H1 (cell line): ENCODE measurements around the gene TPM1. TPM values are rescaled to one million over a fixed set of nuclear protein-coding genes. Genes with fewer than 3 reads are reported as not detected.

ENCODE experiments used
- CTCF ChIA-PET: fragments of 300-600 bp; sonication (Branson Sonifier 250); formaldehyde crosslinking; loops from one replicate; lab custom pipeline; 2021; ENCODE audit not compliant: partially characterized antibody; lab: Charles Lee
- POLR2A ChIA-PET: fragments of 300-600 bp; sonication (Branson Sonifier 250); formaldehyde crosslinking; loops from one replicate; lab custom pipeline; 2021; ENCODE audit warnings: inconsistent platforms; ENCODE audit not compliant: partially characterized antibody; lab: Charles Lee
- DNase-seq, 2 experiments: peaks; one replicate each; pipeline versions ENCODE4 v3.0.0 to v3.0.0-alpha.2; 2010 to 2022; ENCODE audit warnings: low spot score in 2 of 2, low read depth in 1 of 2, mixed read lengths in 1 of 2
- FAIRE-seq: peaks from 2 replicates; lab custom pipeline; 2011; peaks lifted over from hg19 to GRCh38; lab: Jason Lieb, UNC
- H2AFZ ChIP-seq: 2 replicates; pipeline ENCODE4 v1.8.1; 2012; ENCODE audit warnings: low read length, inconsistent platforms
- H2AK5ac ChIP-seq: 2 replicates; pipeline ENCODE4 v1.6.1; 2013; ENCODE audit warnings: low read depth, low read length
- H2BK120ac ChIP-seq: replicated peaks from 2 replicates; pipeline ENCODE3; 2013; ENCODE audit warnings: low read depth, low read length, inconsistent platforms
- H2BK12ac ChIP-seq: 2 replicates; pipeline ENCODE4 v1.6.1; 2013; ENCODE audit warnings: low read depth, low read length
- H2BK15ac ChIP-seq: 2 replicates; pipeline ENCODE4 v1.6.1; 2013; ENCODE audit warnings: low read length
- H2BK20ac ChIP-seq: 2 replicates; pipeline ENCODE4 v1.6.1; 2013; ENCODE audit warnings: low read length
- H2BK5ac ChIP-seq: 2 replicates; pipeline ENCODE4 v1.6.1; 2013; ENCODE audit warnings: low read depth, low read length
- H3K14ac ChIP-seq: 2 replicates; pipeline ENCODE4 v1.6.1; 2013; ENCODE audit warnings: inconsistent platforms; ENCODE audit not compliant: insufficient read length
- H3K18ac ChIP-seq: 2 replicates; pipeline ENCODE4 v1.6.1; 2013; ENCODE audit warnings: low read length; ENCODE audit errors: extremely low read depth
- H3K23ac ChIP-seq: 2 replicates; pipeline ENCODE4 v1.6.1; 2013; ENCODE audit warnings: inconsistent platforms; ENCODE audit not compliant: insufficient read length
- H3K23me2 ChIP-seq: 2 replicates; pipeline ENCODE4 v1.6.1; 2013; ENCODE audit warnings: low read depth, low read length
- H3K27ac ChIP-seq: 2 replicates; pipeline ENCODE4 v1.6.1; 2011; ENCODE audit warnings: low read depth, low read length, inconsistent platforms
- H3K27me3 ChIP-seq, 4 experiments: replicated peaks in 1 of 4; 1 replicate in 1 of 4; 2 replicates in 3 of 4; pipeline versions ENCODE4 v1.6.1 to v1.8.1; 2011 to 2013; ENCODE audit warnings: low read length in 3 of 4, mild to moderate bottlenecking in 3 of 4, inconsistent platforms in 2 of 4, mixed read lengths in 2 of 4, moderate library complexity in 1 of 4; ENCODE audit not compliant: control insufficient read depth in 3 of 4, insufficient read depth in 3 of 4; ENCODE audit errors: extremely low read depth in 1 of 4
- H3K36me3 ChIP-seq, 4 experiments: 2 replicates each; pipeline versions ENCODE4 v1.6.1 to v1.8.1; 2011 to 2013; ENCODE audit warnings: mild to moderate bottlenecking in 4 of 4, low read length in 3 of 4, moderate library complexity in 2 of 4, control low read depth in 1 of 4, inconsistent platforms in 1 of 4; ENCODE audit not compliant: insufficient read depth in 4 of 4, control insufficient read depth in 2 of 4
- H3K4ac ChIP-seq: replicated peaks from 2 replicates; pipeline ENCODE3; 2013; ENCODE audit warnings: low read length, low read depth, mixed read lengths, inconsistent platforms; ENCODE audit not compliant: insufficient read length
- H3K4me1 ChIP-seq, 4 experiments: replicated peaks in 1 of 4; 1 replicate in 1 of 4; 2 replicates in 3 of 4; pipeline versions ENCODE4 v1.6.1 to v1.8.1; 2011 to 2013; ENCODE audit warnings: low read length in 3 of 4, inconsistent platforms in 2 of 4, mixed read lengths in 1 of 4; ENCODE audit not compliant: insufficient read depth in 4 of 4, control insufficient read depth in 3 of 4
- H3K4me2 ChIP-seq, 2 experiments: 2 replicates each; pipeline versions ENCODE4 v1.6.1 to v1.8.1; 2011 to 2013; ENCODE audit warnings: low read depth in 2 of 2, low read length in 2 of 2, control low read depth in 1 of 2, inconsistent platforms in 1 of 2, mild to moderate bottlenecking in 1 of 2; ENCODE audit not compliant: insufficient read depth in 1 of 2
- H3K4me3 ChIP-seq, 4 experiments: fragments of 200-600, 300-600 bp in 1 of 4; sonication (generic), shearing (Covaris generic), sonication (Bioruptor Twin) in 1 of 4; 2 replicates each; pipeline versions ENCODE4 v1.5.1 to v1.8.1; 2011 to 2016; ENCODE audit warnings: low read length in 4 of 4, low read depth in 3 of 4, control low read depth in 2 of 4, inconsistent platforms in 2 of 4, mild to moderate bottlenecking in 2 of 4, mixed read lengths in 1 of 4, moderate library complexity in 1 of 4; ENCODE audit not compliant: insufficient read depth in 2 of 4; ENCODE audit errors: extremely low read depth in 1 of 4
- H3K56ac ChIP-seq: replicated peaks from 2 replicates; pipeline ENCODE3; 2013; ENCODE audit warnings: low read depth, mild to moderate bottlenecking, mixed read lengths, low read length, inconsistent platforms; ENCODE audit not compliant: insufficient read length
- H3K79me1 ChIP-seq: 2 replicates; pipeline ENCODE4 v1.6.1; 2013; ENCODE audit warnings: low read depth, low read length, control low read depth
- H3K79me2 ChIP-seq, 2 experiments: 2 replicates each; pipeline versions ENCODE4 v1.6.1 to v1.8.1; 2012 to 2013; ENCODE audit warnings: low read length in 2 of 2, mild to moderate bottlenecking in 2 of 2, inconsistent platforms in 1 of 2; ENCODE audit not compliant: insufficient read depth in 2 of 2, control insufficient read depth in 1 of 2
- H3K9ac ChIP-seq, 4 experiments: replicated peaks in 1 of 4; 1 replicate in 1 of 4; 2 replicates in 3 of 4; pipeline versions ENCODE4 v1.6.1 to v1.8.1; 2011 to 2013; ENCODE audit warnings: low read depth in 3 of 4, low read length in 3 of 4, control low read depth in 2 of 4, mild to moderate bottlenecking in 2 of 4, moderate library complexity in 2 of 4, inconsistent platforms in 1 of 4; ENCODE audit errors: extremely low read depth in 1 of 4
- H3K9me3 ChIP-seq, 2 experiments: 2 replicates each; pipeline versions ENCODE4 v1.6.1 to v1.8.1; 2012 to 2013; ENCODE audit warnings: mild to moderate bottlenecking in 2 of 2, moderate library complexity in 2 of 2, control low read depth in 1 of 2, inconsistent platforms in 1 of 2, low read depth in 1 of 2, low read length in 1 of 2, mixed read lengths in 1 of 2; ENCODE audit not compliant: insufficient read depth in 2 of 2
- H4K20me1 ChIP-seq, 2 experiments: replicated peaks in 1 of 2; 2 replicates each; pipeline versions ENCODE3 to v1.8.1; 2011 to 2013; ENCODE audit warnings: inconsistent platforms in 2 of 2, low read length in 2 of 2, mild to moderate bottlenecking in 1 of 2; ENCODE audit not compliant: insufficient read depth in 2 of 2, control insufficient read depth in 1 of 2
- H4K5ac ChIP-seq: 2 replicates; pipeline ENCODE4 v1.6.1; 2013; ENCODE audit warnings: low read length, low read depth, mixed read lengths, inconsistent platforms; ENCODE audit not compliant: insufficient read length
- H4K8ac ChIP-seq: 2 replicates; pipeline ENCODE4 v1.8.0; 2013; ENCODE audit warnings: mild to moderate bottlenecking, moderate library complexity, low read length, inconsistent platforms; ENCODE audit not compliant: insufficient read depth; ENCODE audit errors: extremely low read depth
- H4K91ac ChIP-seq: replicated peaks from 2 replicates; pipeline ENCODE3; 2013; ENCODE audit warnings: low read length, mixed read lengths, inconsistent platforms; ENCODE audit not compliant: insufficient read length
- GABPA ChIP-seq: IDR thresholded peaks from 2 replicates; pipeline ENCODE4 v1.6.1; 2011; ENCODE audit warnings: mild to moderate bottlenecking, low read length, moderate library complexity, borderline replicate concordance; ENCODE audit not compliant: insufficient read depth
- POLR2AphosphoS5 ChIP-seq: IDR thresholded peaks from 2 replicates; pipeline ENCODE4 v1.6.1; 2011; ENCODE audit warnings: low read depth, low read length
- SRF ChIP-seq: IDR thresholded peaks from 2 replicates; pipeline ENCODE4 v1.6.1; 2011; ENCODE audit warnings: mild to moderate bottlenecking, low read depth, low read length, moderate library complexity
- WGBS, 2 experiments: shearing (Covaris generic) in 1 of 2; methylation state at CpG; one replicate each; pipeline versions ENCODE4 v1.1.6 to v1.1.7; 2013 to 2015; ENCODE audit warnings: low lambda C conversion rate in 2 of 2, mixed read lengths in 2 of 2, inconsistent platforms in 1 of 2, low coverage in 1 of 2, missing lambda C conversion rate in 1 of 2; ENCODE audit not compliant: insufficient replicate concordance in 2 of 2, insufficient coverage in 1 of 2, insufficient read length in 1 of 2; ENCODE audit errors: extremely low coverage in 1 of 2, missing lambda C conversion rate in 1 of 2; 5-methylcytosine and 5-hydroxymethylcytosine counted together
- polyA plus RNA-seq, 7 experiments: library from polyadenylated mRNA; depleted of rRNA in 3 of 7; stranded (reverse) in 5 of 7; unstranded in 2 of 7; fragments of >200 nt in 5 of 7; fragments of 200-250 nt in 2 of 7; gene quantifications; 1 replicate in 5 of 7; 2 replicates in 1 of 7; 4 replicates in 1 of 7; pipeline versions ENCODE4 v1.2.1 to v1.2.3, GENCODE V29; 2011 to 2013; ENCODE audit warnings: missing spikeins in 2 of 7, mixed read lengths in 2 of 7
- total RNA-seq: library from RNA; stranded (reverse); fragmentation: NEBNext Ultra II Directional; extraction: Animal tissue kit (Norgen Biotek cat#: 25700); gene quantifications from 2 replicates; pipeline ENCODE4 v1.2.1, GENCODE V29; 2021

The TPM1 gene
- total and polyA plus RNA-seq, 2 of the 8 experiments (the other 6 are each of a cell fraction or from before 2014, with no cell fraction given) = 258 to 579 TPM

DNA sequence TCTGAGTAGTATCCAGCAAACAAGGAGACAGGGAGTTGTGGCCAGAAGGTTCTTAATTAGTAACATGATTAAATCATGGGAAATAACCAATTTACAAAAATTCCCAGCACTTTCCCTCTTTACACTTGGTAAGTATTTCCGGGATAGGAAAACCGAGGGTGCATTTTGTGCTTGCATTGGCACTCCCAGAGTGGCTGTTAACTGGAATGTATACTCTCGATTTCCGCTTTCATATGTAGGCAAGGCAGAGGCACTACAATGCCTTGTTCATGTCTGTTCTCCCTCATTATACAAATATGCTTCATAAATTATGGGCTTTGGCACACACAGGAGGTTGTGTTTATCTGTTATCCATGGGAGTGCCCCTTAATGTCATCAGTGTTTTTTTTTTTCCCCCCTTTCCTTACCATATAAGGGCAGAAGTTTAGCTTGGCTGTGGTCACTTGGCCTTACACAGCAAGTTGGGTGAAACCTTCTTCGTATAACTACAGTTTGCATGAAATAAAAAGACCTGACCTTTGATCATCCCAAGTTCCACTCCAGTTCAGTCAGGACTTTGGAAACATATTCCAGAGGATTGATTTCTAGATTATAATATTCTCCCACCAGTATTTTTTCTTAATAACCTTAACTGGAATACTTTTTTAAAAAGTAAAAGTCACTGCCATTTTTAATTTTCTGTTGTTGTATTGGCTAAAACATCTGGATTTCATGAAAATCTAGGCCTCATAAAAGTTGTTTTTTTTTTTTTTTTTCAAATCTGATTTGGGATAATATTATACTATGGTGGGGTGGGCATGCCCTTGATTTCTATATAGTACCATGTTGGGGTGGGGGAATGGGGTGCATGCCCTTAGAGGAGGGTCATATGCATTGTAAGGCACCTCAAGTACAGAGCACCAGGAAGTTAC is 8.9 kb downstream of the TPM1 start:
- Histone ChIP-seq H3K27ac (no peak overlapping the region; the same call in 1 of the 2 replicates), H3K9ac (no peak overlapping the region)

More for the DNA sequence above, 8.9 kb downstream of the TPM1 start:
- Histone ChIP-seq H2AK5ac (no peak overlapping the region), H3K36me3 (peaks cover 9 to 71% (median 30%) of the 10 kb centered on the region in 4 experiments; a peak in 7 of 8 replicates), H3K14ac (no peak overlapping the region), H2BK15ac (no peak overlapping the region), H3K9me3 (no peaks in the 10 kb centered on the region), H2BK120ac (no peak overlapping the region), H3K4ac (no peak overlapping the region), H3K79me1 (peaks cover 5% of the 10 kb centered on the region; the same call in 1 of the 2 replicates), H2BK12ac (no peak overlapping the region), H2BK5ac (no peak overlapping the region), H3K4me2 (no peak overlapping the region), H2AFZ (no peak overlapping the region), H4K91ac (no peak overlapping the region), H3K56ac (no peak overlapping the region), H4K5ac (no peak overlapping the region), H3K18ac (no peak overlapping the region), H3K27me3 (no peaks in the 10 kb centered on the region), H4K8ac (no peak overlapping the region), H3K4me1 (peaks cover 10 to 19% (median 14%) of the 10 kb centered on the region in 4 experiments), H3K79me2 (peaks cover 6 to 67% of the 10 kb centered on the region in 2 experiments; a peak in 3 of 4 replicates), H3K23me2 (peaks cover 10% of the 10 kb centered on the region; the same call in 1 of the 2 replicates), H4K20me1 (peaks cover 0 to 17% of the 10 kb centered on the region in 2 experiments), H3K23ac (no peak overlapping the region), H2BK20ac (no peak overlapping the region), H3K4me3 (no peak overlapping the region)
- POLR2A ChIA-PET = interaction anchor here (1.0 to 30.9 kb wide), 11 partner anchors 8 to 269 kb away, joined by 3 to 635 read pairs (median 3); partner anchors contain the start of gene TPM1
- DNase-seq (no peak), FAIRE-seq (no peak)
- TF ChIP-seq SRF (peak; percentile 82), GABPA (no peak), POLR2AphosphoS5 (peak; percentile 47)
- CTCF ChIA-PET = interaction anchor here (0.7 to 7.1 kb wide), 2 partner anchors 202 to 205 kb away, joined by 4 to 58 read pairs; no protein-coding TSS in a partner anchor
- WGBS, 2 experiments = 88% methylated on average over 5 of the region's 5 CpGs; no CpG with 5 or more reads in 1 of the 2 experiments
